Stimulated activated CD8-positive, alpha-beta memory T cell treated with anti-CD3 and anti-CD28 coated beads, Interleukin-4, amount 100 ng/mL, for 4 hours (primary cell): ENCODE data around the gene EXOSC7.

Source experiments
- DNase-seq, 2 donors: peaks; one replicate each; pipeline ENCODE4 v3.0.0-alpha.2; 2020; ENCODE audit warnings: low read depth in 2 of 2, low spot score in 1 of 2

The EXOSC7 gene

DNA sequence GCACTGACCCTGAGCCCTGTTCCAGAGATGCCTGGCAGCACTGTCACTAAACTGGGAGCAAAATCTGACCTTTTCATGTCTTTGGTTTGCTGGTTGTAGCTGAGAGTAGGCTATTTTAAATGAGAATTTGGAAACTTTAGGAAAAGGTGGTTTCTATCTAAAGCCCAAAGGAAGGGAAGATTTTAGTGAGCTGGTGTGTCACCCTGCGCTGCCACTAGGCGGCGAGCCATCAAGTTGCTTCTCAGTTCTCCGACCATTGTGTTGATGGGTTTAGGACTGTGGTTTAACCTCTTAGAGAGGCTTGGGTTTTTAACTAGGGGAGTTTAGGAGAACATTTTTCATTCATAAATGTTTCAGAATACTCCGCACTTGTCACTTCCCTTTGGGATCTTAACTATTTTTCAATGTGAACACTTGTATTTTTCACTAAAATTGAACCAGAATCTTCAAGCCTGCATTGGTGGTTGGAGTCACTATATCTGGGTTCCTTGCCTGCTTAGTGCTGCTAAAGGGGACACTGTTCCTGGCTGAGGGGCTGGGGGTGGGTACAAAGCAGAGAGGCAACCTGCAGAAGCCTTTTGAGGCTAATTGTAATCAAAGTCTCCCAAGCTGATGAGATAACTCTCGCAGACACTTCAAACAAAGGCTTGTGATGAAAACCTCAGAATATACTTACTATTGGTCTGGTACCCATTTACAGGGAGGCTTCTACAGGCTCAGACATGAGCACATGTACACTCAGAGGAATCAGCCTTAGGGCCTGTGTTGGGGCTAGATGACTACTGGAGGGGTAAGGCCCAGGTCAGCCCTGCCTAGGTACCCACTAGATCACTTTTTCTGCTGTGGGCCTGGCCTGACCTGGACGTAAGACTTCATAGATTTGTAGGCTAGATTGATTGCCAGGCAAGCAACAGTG is 16.8 kb downstream of the EXOSC7 start:
- no peak for DNase-seq

DNA sequence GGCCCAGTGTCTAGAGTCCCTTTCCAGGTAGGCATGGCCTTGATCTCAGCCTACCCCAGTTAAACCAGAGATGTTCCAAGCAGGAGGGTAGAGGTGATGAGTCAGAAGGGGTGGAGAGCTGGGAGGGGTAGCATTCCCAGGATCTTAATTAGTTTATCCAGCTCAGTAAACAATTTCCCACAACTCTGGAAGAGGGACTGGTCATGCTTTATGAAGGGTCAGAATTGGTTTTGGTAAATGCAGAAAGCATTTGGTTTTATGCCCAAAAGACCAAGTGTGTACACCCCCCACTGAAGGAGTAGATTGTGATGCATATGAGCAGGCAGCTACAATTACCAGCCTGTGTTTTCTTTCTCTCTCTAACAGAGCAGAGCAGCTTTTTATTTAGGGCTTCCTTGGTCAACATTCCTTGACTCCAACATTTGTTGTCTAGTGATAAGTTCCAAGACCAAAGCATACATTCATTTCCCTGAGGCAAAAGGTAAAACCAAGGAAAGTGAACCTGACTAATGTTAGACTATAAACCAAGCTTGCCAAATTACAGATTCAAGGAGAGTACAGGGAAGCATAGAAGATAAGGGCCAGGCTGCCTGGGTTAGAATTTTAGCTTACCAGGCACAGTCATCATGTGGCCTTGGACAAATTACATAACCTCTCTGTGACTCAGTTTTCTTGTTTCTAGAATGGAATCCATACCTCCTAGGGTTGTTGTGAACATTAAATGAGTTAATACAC is 17.6 kb downstream of the EXOSC7 start:
- no peak for DNase-seq

DNA sequence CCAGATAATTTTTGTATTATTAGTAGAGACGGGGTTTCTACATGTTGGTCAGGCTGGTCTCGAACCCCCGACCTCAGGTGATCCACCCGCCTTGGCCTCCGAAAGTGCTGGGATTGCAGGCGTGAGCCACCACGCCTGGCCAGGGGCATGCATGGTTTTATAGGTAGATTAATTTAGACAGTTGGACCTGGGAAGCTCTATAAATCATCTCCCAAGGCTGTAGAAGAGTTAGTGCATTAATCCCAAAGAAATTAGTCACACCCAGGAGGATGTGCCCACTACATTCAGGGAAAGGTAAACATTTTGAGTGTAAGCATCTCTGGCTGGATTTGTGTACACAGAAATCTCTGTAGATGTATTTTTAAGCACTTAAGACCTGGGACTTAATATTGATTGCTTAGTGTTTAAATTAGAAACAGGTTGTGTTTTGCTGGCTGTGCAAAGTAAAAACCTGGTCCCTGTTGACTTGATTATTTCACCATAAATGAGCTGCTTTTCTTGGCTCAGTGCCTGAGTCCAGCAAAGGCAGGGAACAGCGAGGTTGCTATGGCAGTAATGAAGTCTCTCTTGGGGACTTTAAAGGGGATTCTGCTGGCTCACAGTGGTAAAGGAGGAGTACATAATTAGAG is 19.2 kb downstream of the EXOSC7 start:
- DNase-seq: no peak

DNA sequence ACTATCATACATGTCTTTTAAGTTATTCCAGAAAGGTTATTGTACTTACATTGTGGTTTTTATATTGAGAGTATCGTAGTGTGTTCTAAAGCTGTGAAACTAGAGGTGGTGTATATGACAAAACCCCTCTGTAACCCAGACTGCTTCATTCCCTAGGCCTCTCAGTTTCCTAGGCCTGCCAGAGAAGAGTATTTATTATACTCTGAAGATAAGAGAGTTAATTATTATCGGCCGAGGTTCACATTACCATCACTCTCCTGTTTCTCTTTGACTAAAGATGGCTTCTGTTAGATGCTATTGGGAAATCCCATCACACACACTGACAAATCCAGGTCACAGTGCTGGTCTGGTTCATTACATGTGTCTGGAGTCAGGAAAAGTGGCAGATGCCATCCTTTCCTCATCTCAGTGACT is 20.5 kb downstream of the EXOSC7 start:
- DNase-seq: no peak

DNA sequence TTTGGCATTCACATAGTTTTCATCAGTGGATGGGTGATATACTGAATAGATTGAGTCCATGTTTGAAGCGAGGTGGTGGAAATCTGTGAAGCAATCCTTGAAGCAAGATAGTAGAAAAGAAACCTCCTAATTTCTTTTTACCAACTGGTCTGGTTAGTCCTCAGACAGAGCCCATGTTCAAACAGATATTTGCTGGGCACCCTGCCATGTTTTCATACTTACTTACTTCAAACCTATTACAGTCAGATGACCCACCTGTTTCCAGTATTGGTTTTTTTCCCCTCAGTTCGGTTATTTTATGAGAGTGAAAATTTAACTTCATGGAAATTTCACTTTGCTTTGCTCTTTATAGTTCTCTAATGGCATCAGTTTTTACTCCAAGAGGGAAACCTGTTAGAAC is 23.7 kb downstream of the EXOSC7 start:
- DNase-seq: no peak

DNA sequence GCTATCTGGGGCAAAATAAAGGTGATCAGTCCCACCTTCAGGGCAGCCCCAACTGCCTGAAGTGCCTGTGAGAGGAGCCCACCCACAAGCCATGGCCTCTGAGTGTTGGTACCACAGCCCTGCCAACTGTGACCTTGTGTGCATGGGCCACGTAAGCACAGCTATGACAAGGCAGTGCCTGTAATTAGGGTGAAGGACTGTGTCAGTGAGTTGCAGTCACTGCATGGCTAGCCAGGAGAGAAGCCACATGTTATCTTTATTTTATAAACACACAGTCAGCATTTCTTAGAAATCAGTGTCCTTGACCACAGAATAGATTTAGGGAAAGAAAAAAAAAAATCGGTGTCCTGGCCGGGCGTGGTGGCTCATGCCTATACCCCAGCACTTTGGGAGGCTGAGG is 24.8 kb downstream of the EXOSC7 start:
- no peak for DNase-seq

DNA sequence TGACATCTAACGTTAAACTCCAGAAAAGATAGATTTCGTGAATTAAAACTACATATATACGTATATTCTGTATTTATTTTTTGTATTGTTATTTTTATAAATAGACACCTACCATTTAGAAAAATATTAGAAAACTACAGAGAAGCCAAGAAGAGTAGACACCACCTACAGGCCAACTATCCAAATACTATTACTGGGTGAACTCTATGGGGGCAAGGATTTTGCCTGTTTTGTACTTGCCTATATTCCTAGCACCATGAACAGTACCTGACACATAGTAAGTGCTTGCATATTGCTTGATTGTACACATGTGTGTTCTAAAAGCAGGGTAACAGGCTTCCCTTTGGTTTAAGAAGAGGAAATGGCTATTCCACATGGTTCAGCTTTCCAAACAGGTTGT is 25.7 kb downstream of the EXOSC7 start:
- DNase-seq: no peak

DNA sequence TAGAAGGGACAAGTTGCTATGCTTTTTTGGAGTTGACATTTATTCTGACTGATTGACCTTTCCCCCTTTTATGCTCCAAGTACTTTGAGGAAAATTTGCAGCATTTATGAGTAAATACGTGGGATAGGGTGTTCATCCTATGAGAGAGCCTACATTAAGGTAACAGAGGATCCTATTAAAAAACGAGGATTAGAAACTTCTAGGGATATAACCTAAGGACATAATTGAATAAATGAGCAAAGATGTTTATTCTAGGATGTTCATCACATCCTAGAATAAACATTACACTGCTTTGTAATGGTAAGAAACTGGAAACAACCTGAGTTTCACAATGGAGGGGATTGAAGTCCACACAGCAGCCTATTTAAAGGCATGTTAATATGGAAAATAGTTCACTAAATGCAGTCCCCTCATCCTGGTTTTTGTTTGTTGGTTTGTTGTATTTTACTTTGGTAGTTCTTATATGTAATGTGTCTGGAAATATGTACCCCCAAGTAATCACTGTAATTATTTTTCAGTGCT is 26.2 kb downstream of the EXOSC7 start:
- DNase-seq: no peak

DNA sequence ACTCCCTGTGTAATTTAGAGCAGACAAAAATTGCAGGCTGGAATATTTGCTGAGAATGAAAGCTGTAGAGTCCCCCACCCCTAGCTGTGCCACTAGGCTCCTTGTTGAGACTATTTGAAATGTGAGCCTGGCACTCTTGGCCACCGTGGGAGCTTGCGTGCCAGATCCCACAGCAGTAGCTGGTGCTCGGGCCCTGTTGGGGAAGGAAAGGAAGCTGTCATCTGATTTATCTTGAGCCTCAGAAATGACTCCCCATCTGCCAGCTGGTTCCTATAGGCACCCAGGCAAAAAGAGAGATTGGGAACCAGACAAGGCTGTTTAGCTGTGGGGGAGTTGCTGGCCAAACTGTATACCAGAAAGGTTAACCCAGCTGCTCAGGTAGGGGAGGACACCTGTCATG is 26.7 kb downstream of the EXOSC7 start:
- DNase-seq: no peak

DNA sequence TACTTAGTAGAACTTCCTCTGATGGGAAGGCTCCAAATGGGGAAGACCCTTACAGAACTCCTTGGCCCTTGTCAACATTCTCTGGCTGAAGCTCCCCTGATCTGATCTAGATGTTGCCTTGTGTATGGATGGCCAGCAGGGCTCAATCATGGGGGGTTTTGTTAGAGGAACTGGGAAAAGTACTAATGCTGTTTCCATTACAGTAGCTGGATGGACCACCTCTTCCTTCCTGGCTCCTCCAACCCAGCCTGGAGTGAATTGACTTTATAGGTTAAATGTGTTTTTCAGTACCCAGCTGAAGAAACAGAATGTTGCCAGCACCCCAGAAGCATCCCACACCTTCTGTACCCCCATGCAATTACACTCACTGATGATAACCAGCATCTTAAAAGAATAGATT is 27.4 kb downstream of the EXOSC7 start:
- DNase-seq: no peak

DNA sequence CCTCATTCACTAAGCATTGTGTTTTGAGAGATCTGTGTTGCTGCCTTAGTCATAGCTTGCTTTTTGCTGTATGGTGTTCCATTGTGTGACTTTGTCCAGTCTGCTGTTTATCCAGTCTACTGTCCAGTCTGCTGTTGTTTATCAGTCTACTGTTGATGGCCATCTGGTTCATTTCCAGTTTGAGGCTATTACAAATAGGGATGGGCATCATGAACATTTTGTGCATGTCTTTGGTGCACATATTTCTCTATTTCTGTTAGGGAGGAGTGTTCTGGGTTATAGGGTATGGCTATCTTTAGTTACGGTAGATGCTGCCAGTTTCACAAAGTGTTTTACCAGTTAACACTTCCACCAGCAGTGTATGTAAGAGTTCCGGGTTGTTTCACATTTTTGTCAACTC is 27.8 kb downstream of the EXOSC7 start:
- DNase-seq: no peak

DNA sequence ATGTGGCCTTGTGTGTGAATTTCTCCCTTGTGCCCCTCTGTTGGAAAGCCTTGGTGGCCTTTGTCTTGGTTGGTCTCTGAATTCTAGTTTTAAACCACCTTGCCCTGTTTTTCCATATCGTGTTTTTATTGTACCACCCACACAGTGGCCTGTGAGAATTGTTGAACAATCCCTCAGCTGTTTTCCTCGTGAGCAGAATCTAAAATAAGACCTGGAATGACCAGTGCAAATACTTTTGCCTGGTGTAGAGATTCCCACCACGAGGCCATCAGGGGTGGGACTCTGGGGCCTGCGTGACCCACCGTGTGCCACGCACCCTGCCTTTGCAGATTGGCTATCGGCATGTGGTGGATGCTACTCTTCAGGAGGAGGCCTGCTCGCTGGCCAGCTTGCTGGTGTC is 31.0 kb downstream of the EXOSC7 start:
- DNase-seq: no peak

DNA sequence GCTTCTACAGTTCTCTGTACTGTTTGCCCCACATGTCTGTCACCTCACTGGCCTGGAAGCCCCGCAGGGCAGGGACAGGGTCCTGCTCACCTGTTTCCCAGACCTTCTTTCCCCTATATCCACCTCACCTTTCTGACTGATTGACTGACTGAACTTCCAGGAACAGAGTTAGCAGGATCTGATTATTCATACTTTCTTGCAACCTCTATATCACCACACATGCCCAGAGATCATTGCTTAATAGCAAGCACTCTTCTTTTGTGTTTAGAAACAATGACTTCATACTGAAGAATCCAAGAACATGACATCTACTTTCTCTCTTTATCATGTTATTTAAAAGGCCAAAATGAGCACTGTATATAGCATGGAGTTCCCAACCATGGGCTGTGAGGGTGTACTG is 32.1 kb downstream of the EXOSC7 start:
- no peak for DNase-seq

DNA sequence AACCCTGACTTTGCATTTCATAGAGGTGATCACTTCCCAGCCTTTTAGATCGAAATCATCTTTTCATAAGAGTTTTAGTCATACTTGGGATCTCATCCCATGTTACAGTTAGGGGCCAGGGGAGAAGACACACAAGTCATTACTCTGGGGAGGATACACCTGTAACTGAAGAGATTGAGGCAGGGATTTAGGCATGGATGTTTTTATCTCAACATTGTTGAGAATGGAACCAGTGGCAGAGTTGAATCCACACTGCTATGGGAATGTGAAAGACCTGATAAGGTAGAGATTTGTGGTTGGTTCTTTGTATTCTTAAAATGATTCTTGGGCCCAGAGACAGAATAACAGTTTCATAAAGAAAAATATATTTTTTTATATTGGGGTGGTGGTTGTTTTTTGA is 33.8 kb downstream of the EXOSC7 start:
- no peak for DNase-seq

DNA sequence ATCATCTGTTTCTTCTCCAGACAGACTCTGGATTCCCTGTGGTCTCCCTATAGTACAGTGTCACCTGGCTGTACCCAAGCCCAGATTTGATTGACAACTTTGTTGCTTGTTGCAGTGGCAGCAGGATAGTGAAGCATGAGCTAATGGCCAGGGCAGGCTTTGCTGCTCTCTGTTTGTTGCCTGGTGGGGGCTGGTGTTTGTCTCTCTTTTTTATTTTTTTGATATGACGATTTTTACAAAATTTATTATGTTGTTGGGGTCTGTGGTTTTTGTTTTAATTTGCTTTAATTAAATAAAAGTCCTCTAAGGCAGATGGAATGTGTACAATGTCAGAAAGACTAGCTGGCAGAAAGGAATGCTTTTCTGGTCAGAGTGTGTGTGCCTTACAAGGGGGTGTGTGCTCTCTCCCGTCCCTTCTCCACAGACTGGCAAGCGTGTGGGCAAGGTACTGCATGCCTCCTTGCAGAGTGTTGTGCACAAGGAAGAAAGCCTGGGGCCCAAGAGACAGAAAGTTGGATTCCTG is 34.8 kb downstream of the EXOSC7 start:
- no peak for DNase-seq

DNA sequence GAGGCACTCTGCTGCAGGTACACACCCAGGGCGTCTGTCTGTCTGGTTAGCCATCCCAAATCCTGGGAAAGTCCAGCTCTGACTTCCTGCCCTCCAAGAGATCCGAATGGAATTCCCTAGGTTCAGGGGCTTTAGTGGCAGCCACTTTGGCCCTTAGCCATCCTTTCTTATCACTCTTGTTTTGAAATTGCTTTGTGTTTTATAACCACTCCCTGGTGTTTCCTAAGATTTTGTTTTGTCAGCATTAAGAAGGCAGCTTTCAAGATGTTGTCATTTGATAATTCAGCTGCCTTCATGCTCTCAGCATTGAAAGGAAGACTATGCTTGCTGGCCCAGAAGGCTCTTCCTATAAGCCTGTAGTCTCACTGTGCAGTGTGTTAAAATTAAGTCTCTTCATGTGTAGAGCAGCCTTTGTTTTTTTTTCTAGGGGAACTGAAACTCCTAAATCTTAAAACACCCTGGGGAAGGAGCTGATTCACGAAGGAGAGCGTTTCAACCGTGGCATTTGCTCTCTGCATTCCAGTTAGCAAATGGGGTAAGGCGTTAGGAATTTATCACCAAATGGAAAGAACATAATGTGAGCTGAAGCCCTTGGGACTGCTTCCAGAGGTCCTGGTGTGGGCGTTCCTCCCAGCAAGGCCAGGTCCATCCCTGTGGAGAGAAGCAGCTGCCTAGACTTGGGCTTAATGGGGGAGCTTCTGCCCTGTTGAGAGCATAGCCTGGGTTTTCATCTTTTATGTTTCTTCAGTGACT is 35.9 kb downstream of the EXOSC7 start:
- DNase-seq: no peak

DNA sequence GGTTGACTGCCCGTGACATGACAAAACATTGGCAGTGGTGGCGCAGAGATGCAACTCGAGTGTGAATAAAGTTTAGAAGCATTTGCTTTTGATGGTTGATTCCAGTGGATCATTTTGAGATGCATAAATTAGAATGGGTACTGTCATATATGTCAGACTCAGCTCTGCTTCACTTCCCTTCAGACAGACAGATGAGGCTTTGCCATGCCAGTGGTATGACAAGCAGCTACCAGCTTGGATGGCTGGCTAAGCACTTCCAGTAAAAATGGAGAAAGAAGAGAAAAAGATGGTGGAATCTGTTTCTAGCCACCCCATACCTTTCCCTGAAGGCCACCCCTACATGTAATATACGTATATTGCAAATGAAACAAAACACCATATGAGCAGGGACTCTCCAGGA is 36.5 kb downstream of the EXOSC7 start:
- no peak for DNase-seq

DNA sequence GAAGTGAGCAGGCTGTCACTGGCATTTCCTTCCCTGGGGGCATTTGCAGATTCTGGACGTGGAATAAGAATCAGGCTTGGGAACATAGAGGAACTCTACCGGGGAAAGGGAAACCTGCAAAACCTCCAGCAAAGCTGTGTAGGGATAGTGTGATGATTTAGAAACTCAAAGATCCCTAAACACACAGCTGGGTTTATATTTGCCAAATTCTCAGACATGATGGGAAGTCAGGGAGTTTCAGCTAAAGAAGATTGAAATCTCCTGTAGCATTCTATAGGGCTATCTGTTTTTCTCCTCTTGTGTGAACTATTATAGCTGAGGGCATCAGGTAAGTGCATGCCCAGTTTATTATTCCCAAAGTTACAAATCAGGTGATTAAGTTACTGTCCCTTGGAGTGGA is 40.9 kb downstream of the EXOSC7 start:
- DNase-seq: no peak

DNA sequence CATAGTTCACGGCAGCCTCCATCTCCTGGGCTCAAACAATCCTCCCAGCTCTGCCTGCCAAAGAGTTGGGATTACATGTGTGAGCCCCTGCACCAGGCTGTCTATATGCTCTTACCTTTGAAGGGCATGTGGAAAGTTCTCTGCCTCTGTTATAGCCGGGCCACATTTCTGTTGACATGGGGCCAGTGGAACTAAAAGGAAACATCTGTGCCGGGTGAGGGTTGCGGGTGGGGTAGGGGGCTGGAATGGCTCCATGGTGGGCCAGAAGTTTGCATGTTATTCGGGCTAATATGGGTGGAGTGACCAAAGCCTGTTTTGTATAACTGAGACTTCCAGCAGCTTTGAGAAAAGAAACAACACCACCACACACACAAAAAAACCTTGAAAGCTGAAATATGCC is 41.8 kb downstream of the EXOSC7 start:
- no peak for DNase-seq

DNA sequence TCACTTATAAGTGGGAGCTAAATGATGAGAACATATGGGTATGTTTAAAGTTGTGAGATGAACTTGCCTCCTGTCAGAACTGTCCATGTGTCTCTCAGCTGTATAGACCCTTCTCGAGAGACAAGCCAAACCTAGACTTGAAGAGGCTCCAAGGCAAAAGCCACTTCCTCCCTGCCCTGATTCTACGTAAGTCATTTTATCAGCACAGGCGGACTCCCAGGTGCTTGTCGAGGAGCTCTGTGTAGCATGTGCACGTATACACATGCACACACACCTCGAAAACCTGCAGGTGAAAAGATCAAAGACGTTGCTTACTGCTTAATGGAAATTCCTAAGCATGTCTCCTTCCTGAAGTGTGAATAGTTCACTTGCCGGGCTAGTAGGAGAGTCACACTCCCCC is 44.5 kb downstream of the EXOSC7 start:
- DNase-seq: no peak
